GM12878 (cell line): ENCODE data around the gene LRRTM3.

ENCODE experiments used
- BACH1 ChIP-seq: fragments of 450-650 bp; IDR thresholded peaks from 2 replicates; pipeline ENCODE4 v1.6.1; 2017; ENCODE audit warnings: mild to moderate bottlenecking, borderline replicate concordance
- CHD1 ChIP-seq: IDR thresholded peaks from 2 replicates; pipeline ENCODE4 v1.6.1; 2012; ENCODE audit warnings: low read depth, low read length, improper control_type of control experiment
- DPF2 ChIP-seq: fragments of 450-650 bp; IDR thresholded peaks from 2 replicates; pipeline ENCODE4 v1.6.1; 2017; ENCODE audit warnings: mild to moderate bottlenecking
- GABPA ChIP-seq: IDR thresholded peaks from 2 replicates; pipeline ENCODE4 v1.6.1; 2014; ENCODE audit warnings: antibody characterized with exemption, low read depth, mild to moderate bottlenecking, inconsistent platforms
- JUND ChIP-seq: IDR thresholded peaks from 2 replicates; pipeline ENCODE4 v1.6.1; 2012; ENCODE audit warnings: low read depth, mild to moderate bottlenecking, low read length, improper control_type of control experiment, moderate library complexity
- MEF2A ChIP-seq: IDR thresholded peaks from 2 replicates; pipeline ENCODE4 v1.6.1; 2011; ENCODE audit warnings: low read depth, mild to moderate bottlenecking, low read length, moderate library complexity; ENCODE audit not compliant: insufficient read depth
- POLR2AphosphoS5 ChIP-seq: IDR thresholded peaks from 2 replicates; pipeline ENCODE4 v1.6.1; 2011; ENCODE audit warnings: mild to moderate bottlenecking, low read length, inconsistent platforms
- RB1 ChIP-seq: fragments of 450-650 bp; formaldehyde crosslinking; IDR thresholded peaks from 2 replicates; pipeline ENCODE4 v1.6.1; 2017; ENCODE audit warnings: mild to moderate bottlenecking, borderline replicate concordance
- RBBP5 ChIP-seq: fragments of 200-600 bp; sonication (generic); conservative IDR thresholded peaks from 2 replicates; pipeline ENCODE4 v1.6.1; 2016
- ZNF274 ChIP-seq: IDR thresholded peaks from one replicate; pipeline ENCODE4 v1.8.0; 2011; ENCODE audit not compliant: insufficient read length, insufficient read depth
- ZSCAN29 ChIP-seq: fragments of 450-650 bp; IDR thresholded peaks from 2 replicates; pipeline ENCODE4 v1.6.1; 2017; ENCODE audit warnings: mild to moderate bottlenecking, moderate library complexity
- TF ChIP-seq, protein P1 (sequence below), 3 experiments: IDR thresholded peaks in 2 of 3; conservative IDR thresholded peaks in 1 of 3; 2 replicates each; pipeline ENCODE4 v1.5.1; 2011; ENCODE audit warnings: low read depth in 3 of 3, low read length in 3 of 3, mild to moderate bottlenecking in 3 of 3, control low read depth in 2 of 3, moderate library complexity in 2 of 3, inconsistent platforms in 1 of 3, mixed read lengths in 1 of 3; ENCODE audit not compliant: control insufficient read depth in 2 of 3, insufficient read depth in 1 of 3; ENCODE audit errors: extremely low read depth in 1 of 3
- TF ChIP-seq, protein P2 (sequence below): IDR thresholded peaks from 2 replicates; pipeline ENCODE4 v1.6.1; 2012; ENCODE audit warnings: mild to moderate bottlenecking, low read depth, low read length

GRCh38 chr10:66980246-66980815 lies 54.5 kb downstream of the LRRTM3 start:
- TF ChIP-seq JUND (no peak), POLR2AphosphoS5 (no peak), BACH1 (no peak), GABPA (no peak), RB1 (no peak), ZNF274 (no peak), DPF2 (no peak), ZSCAN29 (no peak), CHD1 (no peak), MEF2A (no peak), RBBP5 (no peak)
- TF ChIP-seq, protein P1, sequence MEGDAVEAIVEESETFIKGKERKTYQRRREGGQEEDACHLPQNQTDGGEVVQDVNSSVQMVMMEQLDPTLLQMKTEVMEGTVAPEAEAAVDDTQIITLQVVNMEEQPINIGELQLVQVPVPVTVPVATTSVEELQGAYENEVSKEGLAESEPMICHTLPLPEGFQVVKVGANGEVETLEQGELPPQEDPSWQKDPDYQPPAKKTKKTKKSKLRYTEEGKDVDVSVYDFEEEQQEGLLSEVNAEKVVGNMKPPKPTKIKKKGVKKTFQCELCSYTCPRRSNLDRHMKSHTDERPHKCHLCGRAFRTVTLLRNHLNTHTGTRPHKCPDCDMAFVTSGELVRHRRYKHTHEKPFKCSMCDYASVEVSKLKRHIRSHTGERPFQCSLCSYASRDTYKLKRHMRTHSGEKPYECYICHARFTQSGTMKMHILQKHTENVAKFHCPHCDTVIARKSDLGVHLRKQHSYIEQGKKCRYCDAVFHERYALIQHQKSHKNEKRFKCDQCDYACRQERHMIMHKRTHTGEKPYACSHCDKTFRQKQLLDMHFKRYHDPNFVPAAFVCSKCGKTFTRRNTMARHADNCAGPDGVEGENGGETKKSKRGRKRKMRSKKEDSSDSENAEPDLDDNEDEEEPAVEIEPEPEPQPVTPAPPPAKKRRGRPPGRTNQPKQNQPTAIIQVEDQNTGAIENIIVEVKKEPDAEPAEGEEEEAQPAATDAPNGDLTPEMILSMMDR (IDR thresholded peaks at IDR 0.05 in 2 of 3, conservative IDR thresholded peaks at IDR 0.05 in 1 of 3; ENCODE audit: control insufficient read depth in 2 of 3, extremely low read depth in 1 of 3, insufficient read depth in 1 of 3, low read depth in 3 of 3, low read length in 3 of 3): no peak
- TF ChIP-seq, protein P2, sequence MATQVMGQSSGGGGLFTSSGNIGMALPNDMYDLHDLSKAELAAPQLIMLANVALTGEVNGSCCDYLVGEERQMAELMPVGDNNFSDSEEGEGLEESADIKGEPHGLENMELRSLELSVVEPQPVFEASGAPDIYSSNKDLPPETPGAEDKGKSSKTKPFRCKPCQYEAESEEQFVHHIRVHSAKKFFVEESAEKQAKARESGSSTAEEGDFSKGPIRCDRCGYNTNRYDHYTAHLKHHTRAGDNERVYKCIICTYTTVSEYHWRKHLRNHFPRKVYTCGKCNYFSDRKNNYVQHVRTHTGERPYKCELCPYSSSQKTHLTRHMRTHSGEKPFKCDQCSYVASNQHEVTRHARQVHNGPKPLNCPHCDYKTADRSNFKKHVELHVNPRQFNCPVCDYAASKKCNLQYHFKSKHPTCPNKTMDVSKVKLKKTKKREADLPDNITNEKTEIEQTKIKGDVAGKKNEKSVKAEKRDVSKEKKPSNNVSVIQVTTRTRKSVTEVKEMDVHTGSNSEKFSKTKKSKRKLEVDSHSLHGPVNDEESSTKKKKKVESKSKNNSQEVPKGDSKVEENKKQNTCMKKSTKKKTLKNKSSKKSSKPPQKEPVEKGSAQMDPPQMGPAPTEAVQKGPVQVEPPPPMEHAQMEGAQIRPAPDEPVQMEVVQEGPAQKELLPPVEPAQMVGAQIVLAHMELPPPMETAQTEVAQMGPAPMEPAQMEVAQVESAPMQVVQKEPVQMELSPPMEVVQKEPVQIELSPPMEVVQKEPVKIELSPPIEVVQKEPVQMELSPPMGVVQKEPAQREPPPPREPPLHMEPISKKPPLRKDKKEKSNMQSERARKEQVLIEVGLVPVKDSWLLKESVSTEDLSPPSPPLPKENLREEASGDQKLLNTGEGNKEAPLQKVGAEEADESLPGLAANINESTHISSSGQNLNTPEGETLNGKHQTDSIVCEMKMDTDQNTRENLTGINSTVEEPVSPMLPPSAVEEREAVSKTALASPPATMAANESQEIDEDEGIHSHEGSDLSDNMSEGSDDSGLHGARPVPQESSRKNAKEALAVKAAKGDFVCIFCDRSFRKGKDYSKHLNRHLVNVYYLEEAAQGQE: no peak
